Bone marrow (tissue), 2 donors: ENCODE data around the gene ZDHHC6.
"Not testable (repeated sequence)": the region's sequence is repeated elsewhere in the genome, so short reads cannot be mapped to it uniquely, and the experiment has no call there.

Experiments used
- DNase-seq, 2 donors: peaks; one replicate each; lab custom pipeline; 2025; lab: John Stamatoyannopoulos, UW

ZDHHC6 gene

GRCh38 chr10:112446055-112446854 is 459 bp downstream of the ZDHHC6 start:
- DNase-seq, result peak; percentile 23 to 25

- DNase-seq, result no peak
Measured at GRCh38 chr10:112442063-112442462, 4.7 kb downstream of the ZDHHC6 start.

GRCh38 chr10:112441520-112441919 is 5.2 kb downstream of the ZDHHC6 start:
- no peak for DNase-seq

GRCh38 chr10:112438356-112438755 is 8.4 kb downstream of the ZDHHC6 start:
- no peak for DNase-seq

GRCh38 chr10:112434988-112435619 is 11.6 kb downstream of the ZDHHC6 start:
- DNase-seq, result peak in 1 of 2 donors; percentile 22

- DNase-seq, result no peak
Measured at GRCh38 chr10:112433136-112433535, 13.6 kb downstream of the ZDHHC6 start.

- no peak for DNase-seq
Measured at GRCh38 chr10:112429654-112430230, 17.0 kb downstream of the ZDHHC6 start.

- DNase-seq, result no peak
Measured at GRCh38 chr10:112429147-112429546, 17.6 kb downstream of the ZDHHC6 start.

- DNase-seq, result no peak
Measured at GRCh38 chr10:112426111-112426510, 20.6 kb downstream of the ZDHHC6 start.

GRCh38 chr10:112424651-112425050 is 22.1 kb downstream of the ZDHHC6 start:
- no peak for DNase-seq

- DNase-seq, result no peak
Measured at GRCh38 chr10:112421731-112422130, 25.0 kb downstream of the ZDHHC6 start.

GRCh38 chr10:112412696-112413095 is 34.0 kb downstream of the ZDHHC6 start:
- DNase-seq, result no peak

- no peak for DNase-seq
Measured at GRCh38 chr10:112409755-112410154, 37.0 kb downstream of the ZDHHC6 start.

GRCh38 chr10:112409299-112409698 is 37.4 kb downstream of the ZDHHC6 start:
- DNase-seq, result no peak

- no peak for DNase-seq
Measured at GRCh38 chr10:112407696-112408095, 39.0 kb downstream of the ZDHHC6 start.

- DNase-seq, result not testable (repeated sequence)
Measured at GRCh38 chr10:112406806-112407205, 39.9 kb downstream of the ZDHHC6 start.

GRCh38 chr10:112404617-112405016 is 42.1 kb downstream of the ZDHHC6 start:
- DNase-seq, result no peak

- no peak for DNase-seq
Measured at GRCh38 chr10:112402917-112403316, 43.8 kb downstream of the ZDHHC6 start.

- no peak for DNase-seq
Measured at GRCh38 chr10:112397592-112397991, 49.1 kb downstream of the ZDHHC6 start.

- DNase-seq, result no peak
Measured at GRCh38 chr10:112395809-112396530, 50.7 kb downstream of the ZDHHC6 start.

- DNase-seq, result no peak
Measured at GRCh38 chr10:112394475-112394875, 52.2 kb downstream of the ZDHHC6 start.

GRCh38 chr10:112393827-112394226 is 52.9 kb downstream of the ZDHHC6 start:
- no peak for DNase-seq
